BE2C (cell line): ENCODE data around the gene SFT2D2.

Experiments
- DNase-seq: peaks from one replicate; pipeline ENCODE4 v3.0.0-alpha.2; 2020
- H3K27me3 ChIP-seq: fragments of 250-450 bp; sonication (Bioruptor Pico); 2 replicates; pipeline ENCODE4 v1.5.1; 2020; ENCODE audit warnings: mild to moderate bottlenecking
- H3K36me3 ChIP-seq: fragments of 250-450 bp; sonication (Bioruptor Pico); 2 replicates; pipeline ENCODE4 v1.5.1; 2020; ENCODE audit warnings: mild to moderate bottlenecking
- H3K4me1 ChIP-seq: fragments of 250-450 bp; sonication (Bioruptor Pico); 2 replicates; pipeline ENCODE4 v1.5.1; 2020
- H3K4me3 ChIP-seq: 2 replicates; pipeline ENCODE4 v1.5.1; 2011; ENCODE audit warnings: low read depth, low read length
- H3K9me3 ChIP-seq: fragments of 250-450 bp; sonication (Bioruptor Pico); 2 replicates; pipeline ENCODE4 v1.5.1; 2020
- TF ChIP-seq, protein P1 (sequence below): IDR thresholded peaks from 2 replicates; pipeline ENCODE4 v1.5.1; 2012; ENCODE audit warnings: mild to moderate bottlenecking, low read depth, low read length

SFT2D2 gene

DNA sequence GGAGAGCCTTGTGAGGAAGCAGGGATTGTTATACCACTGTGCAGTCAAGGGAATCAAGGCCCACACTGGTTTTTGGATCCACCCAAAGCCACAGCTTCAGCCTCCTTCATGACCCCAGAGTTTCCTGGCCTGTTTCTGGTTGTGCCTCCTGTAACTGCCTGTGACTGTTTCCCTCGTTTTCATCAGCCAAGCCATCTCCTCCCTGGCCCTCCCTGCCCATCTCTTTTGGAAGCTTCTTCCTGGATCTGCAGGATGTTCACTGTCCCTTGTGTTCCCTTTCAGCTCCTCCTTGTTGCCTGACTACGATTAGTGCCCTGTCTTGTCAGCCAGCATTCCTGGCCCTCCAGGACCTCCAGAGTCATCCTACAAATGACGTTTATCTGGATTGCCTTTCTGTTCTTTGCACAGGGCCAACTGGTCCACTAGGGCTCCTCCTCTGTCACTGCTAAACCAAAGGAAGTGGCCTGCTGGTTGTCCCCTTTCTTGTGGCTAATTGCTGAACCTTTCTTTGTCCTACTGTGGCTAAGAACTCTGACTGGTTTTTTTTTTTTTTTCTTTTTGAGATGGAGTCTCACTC, 17.9 kb downstream of the SFT2D2 start:
- H3K36me3 ChIP-seq: peaks cover 33% of the 10 kb centered on the region

DNA sequence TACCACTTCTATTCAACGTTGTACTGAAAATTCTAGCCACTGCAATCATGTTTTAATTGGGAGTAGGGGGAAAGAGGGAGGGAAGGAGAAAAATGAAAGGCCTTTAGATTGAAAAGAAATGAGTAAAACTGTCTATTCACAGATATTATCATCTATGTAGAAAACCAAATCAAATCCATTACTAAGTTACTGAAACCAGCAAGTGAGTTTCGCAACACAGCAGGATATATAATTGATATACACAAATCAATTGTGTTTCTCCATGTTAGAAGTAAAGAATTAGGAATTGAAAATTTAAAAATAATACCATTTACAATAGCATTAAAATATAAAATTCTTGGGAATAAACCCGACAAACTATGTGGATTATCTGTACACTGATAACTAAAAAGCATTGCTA, 19.2 kb downstream of the SFT2D2 start:
- Histone ChIP-seq H3K4me3 (no peak overlapping the region), H3K27me3 (no peaks in the 10 kb centered on the region), H3K36me3 (peaks cover 29% of the 10 kb centered on the region), H3K4me1 (no peaks in the 10 kb centered on the region; the same call in 1 of the 2 replicates), H3K9me3 (no peaks in the 10 kb centered on the region)
- TF ChIP-seq, protein P1, sequence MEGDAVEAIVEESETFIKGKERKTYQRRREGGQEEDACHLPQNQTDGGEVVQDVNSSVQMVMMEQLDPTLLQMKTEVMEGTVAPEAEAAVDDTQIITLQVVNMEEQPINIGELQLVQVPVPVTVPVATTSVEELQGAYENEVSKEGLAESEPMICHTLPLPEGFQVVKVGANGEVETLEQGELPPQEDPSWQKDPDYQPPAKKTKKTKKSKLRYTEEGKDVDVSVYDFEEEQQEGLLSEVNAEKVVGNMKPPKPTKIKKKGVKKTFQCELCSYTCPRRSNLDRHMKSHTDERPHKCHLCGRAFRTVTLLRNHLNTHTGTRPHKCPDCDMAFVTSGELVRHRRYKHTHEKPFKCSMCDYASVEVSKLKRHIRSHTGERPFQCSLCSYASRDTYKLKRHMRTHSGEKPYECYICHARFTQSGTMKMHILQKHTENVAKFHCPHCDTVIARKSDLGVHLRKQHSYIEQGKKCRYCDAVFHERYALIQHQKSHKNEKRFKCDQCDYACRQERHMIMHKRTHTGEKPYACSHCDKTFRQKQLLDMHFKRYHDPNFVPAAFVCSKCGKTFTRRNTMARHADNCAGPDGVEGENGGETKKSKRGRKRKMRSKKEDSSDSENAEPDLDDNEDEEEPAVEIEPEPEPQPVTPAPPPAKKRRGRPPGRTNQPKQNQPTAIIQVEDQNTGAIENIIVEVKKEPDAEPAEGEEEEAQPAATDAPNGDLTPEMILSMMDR: no peak
- DNase-seq: no peak

More for the DNA sequence above, 17.9 kb downstream of the SFT2D2 start:
- no peaks in the 10 kb centered on the region for H3K27me3 ChIP-seq
- TF ChIP-seq, protein P1: no peak
- no peak overlapping the region for H3K4me3 ChIP-seq
- no peak for DNase-seq
- no peaks in the 10 kb centered on the region for H3K9me3 ChIP-seq
- no peaks in the 10 kb centered on the region; the same call in 1 of the 2 replicates for H3K4me1 ChIP-seq

DNA sequence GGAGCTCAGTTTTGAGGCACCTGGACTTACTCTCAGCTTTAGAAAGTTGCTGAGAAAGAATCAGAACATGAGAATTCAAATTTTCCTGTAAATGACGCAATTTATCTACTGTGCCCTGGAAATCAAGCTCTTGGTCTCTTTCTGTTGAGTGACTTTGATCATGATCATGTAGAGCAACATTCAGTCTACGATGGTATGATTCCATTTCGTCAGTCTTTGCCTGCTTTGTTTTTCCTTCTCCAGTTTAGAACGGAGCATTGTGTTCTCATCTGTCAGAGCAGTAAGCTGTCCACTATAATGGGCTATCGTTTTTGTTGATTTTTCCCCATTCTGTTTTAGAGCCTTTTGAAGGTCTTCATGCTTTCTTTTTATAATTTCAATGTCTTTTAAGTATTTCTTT, 20.7 kb downstream of the SFT2D2 start:
- no peaks in the 10 kb centered on the region for H3K9me3 ChIP-seq
- TF ChIP-seq, protein P1: no peak
- no peak for DNase-seq
- H3K36me3 ChIP-seq: peaks cover 29% of the 10 kb centered on the region
- H3K27me3 ChIP-seq: no peaks in the 10 kb centered on the region
- H3K4me1 ChIP-seq: no peaks in the 10 kb centered on the region; the same call in 1 of the 2 replicates
- no peak overlapping the region for H3K4me3 ChIP-seq

DNA sequence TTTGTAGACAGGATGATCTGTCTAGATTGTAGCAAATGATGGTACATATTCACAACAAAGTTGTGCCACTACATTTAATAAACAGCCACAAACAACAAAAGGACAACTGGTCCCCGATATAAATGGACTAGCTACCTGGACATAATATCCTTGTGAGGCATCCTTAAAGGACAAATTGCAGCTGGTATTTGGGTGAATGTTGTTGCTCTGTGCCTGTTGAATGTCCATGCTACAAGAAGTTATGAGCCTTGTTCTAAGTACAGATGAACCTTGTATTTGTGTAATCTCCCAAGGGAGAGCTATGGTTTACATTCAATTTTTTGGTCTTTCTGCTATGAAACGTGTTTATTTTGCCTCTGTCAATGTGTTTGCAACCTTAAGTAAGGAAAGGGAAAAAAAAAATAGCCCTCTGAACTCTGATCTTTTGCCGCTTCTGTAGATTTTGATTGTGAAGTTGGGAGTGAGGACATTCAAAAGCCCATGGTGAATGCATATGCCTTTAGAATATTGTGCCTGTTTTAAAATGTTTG, 26.5 kb downstream of the SFT2D2 start:
- Histone ChIP-seq H3K4me3 (no peak overlapping the region), H3K4me1 (no peaks in the 10 kb centered on the region; the same call in 1 of the 2 replicates), H3K9me3 (0 out of 2 replicates have a peak, but pooled peaks cover 4% of the 10 kb centered on the region), H3K27me3 (no peaks in the 10 kb centered on the region), H3K36me3 (peaks cover 5% of the 10 kb centered on the region)
- TF ChIP-seq, protein P1: no peak
- DNase-seq: no peak

DNA sequence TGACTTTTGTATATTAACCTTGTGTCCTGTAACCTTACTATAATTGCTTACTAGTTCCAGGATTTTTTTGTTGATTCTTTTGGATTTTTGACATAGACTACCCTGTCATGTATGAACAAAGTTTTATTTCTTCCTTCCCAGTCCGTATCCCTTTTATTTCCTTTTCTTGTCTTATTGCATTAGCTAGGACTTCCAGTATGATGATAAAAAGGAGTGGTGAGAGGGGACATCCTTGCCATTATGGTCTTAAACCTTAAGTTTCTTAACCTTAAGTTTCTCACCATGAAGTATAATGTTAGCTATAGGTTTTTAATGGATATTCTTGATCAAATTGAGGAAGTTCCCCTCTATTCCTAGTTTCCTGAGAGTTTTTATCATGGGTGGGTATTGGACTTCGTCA, 30.4 kb downstream of the SFT2D2 start:
- Histone ChIP-seq H3K9me3 (0 out of 2 replicates have a peak, but pooled peaks cover 4% of the 10 kb centered on the region), H3K4me1 (no peaks in the 10 kb centered on the region), H3K27me3 (no peaks in the 10 kb centered on the region), H3K36me3 (no peaks in the 10 kb centered on the region), H3K4me3 (no peak overlapping the region)
- no peak for DNase-seq
- TF ChIP-seq, protein P1: no peak

DNA sequence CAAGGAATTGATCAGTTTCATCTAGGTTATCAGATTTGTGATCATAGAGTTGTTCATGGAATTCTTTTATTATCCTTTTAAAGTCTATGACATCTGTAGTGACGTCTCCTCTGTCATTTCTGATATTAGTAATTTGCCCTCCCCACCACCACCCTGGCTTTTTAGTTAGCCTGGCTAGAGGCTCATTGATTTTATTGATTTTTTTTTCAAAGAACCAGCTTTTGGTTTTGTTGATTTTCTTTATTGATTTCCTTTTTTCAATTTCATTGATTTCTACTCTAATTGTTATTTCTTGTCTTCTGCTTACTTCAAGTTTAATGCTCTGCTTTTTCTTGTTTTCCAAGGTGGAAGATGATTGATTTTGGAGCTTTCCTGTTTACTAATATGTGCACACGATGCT, 31.6 kb downstream of the SFT2D2 start:
- 0 out of 2 replicates have a peak, but pooled peaks cover 4% of the 10 kb centered on the region for H3K9me3 ChIP-seq
- H3K4me1 ChIP-seq: no peaks in the 10 kb centered on the region
- no peak overlapping the region for H3K4me3 ChIP-seq
- no peaks in the 10 kb centered on the region for H3K27me3 ChIP-seq
- no peak for DNase-seq
- H3K36me3 ChIP-seq: no peaks in the 10 kb centered on the region
- TF ChIP-seq, protein P1: no peak
